Mesendoderm (in vitro differentiated cells): ENCODE data around the gene C10orf53.
A peak's percentile ranks its signal among the peaks of the same experiment; 100 is the strongest.

Experiments
- DNase-seq: peaks from one replicate; pipeline ENCODE4 v3.0.0; 2013
- H2AK5ac ChIP-seq: 2 replicates; pipeline ENCODE4 v1.6.1; 2013; ENCODE audit warnings: low read length, inconsistent platforms
- H2BK120ac ChIP-seq: 2 replicates; pipeline ENCODE4 v1.6.1; 2013; ENCODE audit warnings: low read depth, mild to moderate bottlenecking, low read length, moderate library complexity, mixed read lengths
- H2BK15ac ChIP-seq: replicated peaks from 2 replicates; pipeline ENCODE4 v1.6.1; 2013; ENCODE audit warnings: low read depth, mild to moderate bottlenecking, moderate library complexity
- H2BK5ac ChIP-seq: 2 replicates; pipeline ENCODE4 v1.6.1; 2013; ENCODE audit warnings: low read length, inconsistent platforms
- H3K18ac ChIP-seq: 2 replicates; pipeline ENCODE4 v1.6.1; 2013; ENCODE audit warnings: mild to moderate bottlenecking, low read length, mixed read lengths
- H3K23ac ChIP-seq: one replicate; pipeline ENCODE4 v1.6.1; 2013; ENCODE audit warnings: low read length
- H3K27ac ChIP-seq: 2 replicates; pipeline ENCODE4 v1.5.1; 2013; ENCODE audit warnings: low read depth, mild to moderate bottlenecking, inconsistent platforms, low read length, moderate library complexity
- H3K27me3 ChIP-seq: 2 replicates; pipeline ENCODE4 v1.6.1; 2013; ENCODE audit warnings: low read length, control low read depth, mild to moderate bottlenecking, inconsistent platforms; ENCODE audit not compliant: insufficient read depth, poor library complexity
- H3K36me3 ChIP-seq: 2 replicates; pipeline ENCODE4 v1.6.1; 2013; ENCODE audit warnings: low read length, inconsistent platforms; ENCODE audit not compliant: control insufficient read depth, insufficient read depth
- H3K4ac ChIP-seq: one replicate; pipeline ENCODE4 v1.6.1; 2013; ENCODE audit warnings: low read depth, mild to moderate bottlenecking, low read length, moderate library complexity
- H3K4me1 ChIP-seq: 2 replicates; pipeline ENCODE4 v1.6.1; 2013; ENCODE audit warnings: low read depth, low read length, inconsistent platforms; ENCODE audit not compliant: control insufficient read depth
- H3K4me2 ChIP-seq: 2 replicates; pipeline ENCODE4 v1.6.1; 2013; ENCODE audit warnings: low read length
- H3K4me3 ChIP-seq: 2 replicates; pipeline ENCODE4 v1.5.1; 2013; ENCODE audit warnings: mild to moderate bottlenecking, low read length
- H3K56ac ChIP-seq: one replicate; pipeline ENCODE4 v1.6.1; 2013; ENCODE audit warnings: low read length
- H3K79me1 ChIP-seq: 2 replicates; pipeline ENCODE4 v1.6.1; 2013; ENCODE audit warnings: low read length, inconsistent platforms
- H3K79me2 ChIP-seq: 2 replicates; pipeline ENCODE4 v1.6.1; 2013; ENCODE audit warnings: mild to moderate bottlenecking, low read length; ENCODE audit not compliant: control insufficient read depth, insufficient read depth
- H3K9ac ChIP-seq: 2 replicates; pipeline ENCODE4 v1.6.1; 2013; ENCODE audit warnings: low read length, inconsistent platforms
- H4K5ac ChIP-seq: one replicate; pipeline ENCODE4 v1.6.1; 2013; ENCODE audit warnings: low read length
- H4K8ac ChIP-seq: one replicate; pipeline ENCODE4 v1.6.1; 2013; ENCODE audit warnings: low read depth, mild to moderate bottlenecking, control low read depth, low read length, moderate library complexity
- WGBS: extraction: QIAGEN DNeasy Blood & Tissue Kit; methylation state at CpG from one replicate; pipeline ENCODE4 v1.1.7; 2013; ENCODE audit warnings: low lambda C conversion rate, missing lambda C conversion rate; ENCODE audit not compliant: insufficient coverage; ENCODE audit errors: extremely low coverage; 5-methylcytosine and 5-hydroxymethylcytosine counted together

C10orf53 gene

GRCh38 chr10:49694466-49694865 lies 15.0 kb downstream of the C10orf53 start:
- Histone ChIP-seq H3K9ac (no peak overlapping the region), H4K5ac (no peak overlapping the region), H3K79me1 (no peaks in the 10 kb centered on the region), H3K56ac (no peak overlapping the region), H3K4me2 (no peak overlapping the region), H2BK5ac (no peak overlapping the region), H3K36me3 (no peaks in the 10 kb centered on the region), H3K79me2 (no peaks in the 10 kb centered on the region), H3K4me1 (no peaks in the 10 kb centered on the region), H3K23ac (no peak overlapping the region), H3K27me3 (peaks cover 26% of the 10 kb centered on the region), H2BK15ac (no peak overlapping the region), H3K18ac (no peak overlapping the region), H4K8ac (no peak overlapping the region), H3K27ac (no peak overlapping the region), H2BK120ac (no peak overlapping the region), H3K4me3 (no peak overlapping the region), H2AK5ac (no peak overlapping the region), H3K4ac (no peak overlapping the region)
- no CpG with 5 or more reads among the region's 6 CpGs for WGBS
- DNase-seq = no peak

GRCh38 chr10:49696311-49696710 lies 16.9 kb downstream of the C10orf53 start:
- Histone ChIP-seq H2BK5ac (no peak overlapping the region), H3K4me1 (no peaks in the 10 kb centered on the region), H3K4me3 (no peak overlapping the region), H3K4me2 (no peak overlapping the region), H3K4ac (no peak overlapping the region), H4K8ac (no peak overlapping the region), H4K5ac (no peak overlapping the region), H3K79me1 (no peaks in the 10 kb centered on the region), H3K79me2 (no peaks in the 10 kb centered on the region), H3K27ac (no peak overlapping the region), H3K27me3 (peaks cover 12% of the 10 kb centered on the region), H3K9ac (no peak overlapping the region), H2BK15ac (no peak overlapping the region), H3K36me3 (no peaks in the 10 kb centered on the region), H3K23ac (no peak overlapping the region), H2AK5ac (no peak overlapping the region), H3K56ac (no peak overlapping the region), H3K18ac (no peak overlapping the region), H2BK120ac (no peak overlapping the region)
- no peak for DNase-seq
- no CpG with 5 or more reads among the region's 7 CpGs for WGBS

GRCh38 chr10:49698679-49699078 lies 19.2 kb downstream of the C10orf53 start:
- Histone ChIP-seq H2AK5ac (no peak overlapping the region), H3K79me2 (no peaks in the 10 kb centered on the region)

GRCh38 chr10:49700211-49700610 lies 20.8 kb downstream of the C10orf53 start:
- no peak overlapping the region for H4K8ac ChIP-seq
- H2BK5ac ChIP-seq = no peak overlapping the region
- no peak overlapping the region for H3K27ac ChIP-seq
- no peaks in the 10 kb centered on the region for H3K79me1 ChIP-seq
- no peak overlapping the region for H3K4me3 ChIP-seq
- H2BK15ac ChIP-seq = no peak overlapping the region
- H3K18ac ChIP-seq = no peak overlapping the region
- H3K36me3 ChIP-seq = no peaks in the 10 kb centered on the region
- no peak overlapping the region for H2BK120ac ChIP-seq
- H3K4me2 ChIP-seq = no peak overlapping the region
- H2AK5ac ChIP-seq = no peak overlapping the region
- H4K5ac ChIP-seq = no peak overlapping the region
- H3K79me2 ChIP-seq = no peaks in the 10 kb centered on the region
- H3K4me1 ChIP-seq = no peaks in the 10 kb centered on the region
- H3K23ac ChIP-seq = no peak overlapping the region
- no CpG with 5 or more reads among the region's 3 CpGs for WGBS
- no peak overlapping the region for H3K4ac ChIP-seq
- DNase-seq = no peak
- H3K56ac ChIP-seq = no peak overlapping the region
- H3K9ac ChIP-seq = no peak overlapping the region
- no peaks in the 10 kb centered on the region for H3K27me3 ChIP-seq

More at GRCh38 chr10:49698679-49699078, 19.2 kb downstream of the C10orf53 start:
- Histone ChIP-seq H3K56ac (no peak overlapping the region), H2BK120ac (no peak overlapping the region), H3K18ac (no peak overlapping the region), H3K27ac (no peak overlapping the region), H3K23ac (no peak overlapping the region), H3K9ac (no peak overlapping the region), H3K4ac (no peak overlapping the region), H3K4me1 (no peaks in the 10 kb centered on the region), H3K36me3 (no peaks in the 10 kb centered on the region), H3K27me3 (peaks cover 5% of the 10 kb centered on the region), H3K79me1 (no peaks in the 10 kb centered on the region), H2BK5ac (no peak overlapping the region), H4K5ac (no peak overlapping the region), H3K4me3 (no peak overlapping the region), H2BK15ac (no peak overlapping the region), H4K8ac (no peak overlapping the region), H3K4me2 (no peak overlapping the region)
- no peak for DNase-seq
- no CpG with 5 or more reads among the region's 9 CpGs for WGBS

GRCh38 chr10:49700997-49701396 lies 21.5 kb downstream of the C10orf53 start:
- H3K9ac ChIP-seq = no peak overlapping the region
- peak; percentile 66 for DNase-seq
- H2BK15ac ChIP-seq = no peak overlapping the region
- no peak overlapping the region for H3K56ac ChIP-seq
- no peaks in the 10 kb centered on the region for H3K79me2 ChIP-seq
- H3K18ac ChIP-seq = no peak overlapping the region
- H3K79me1 ChIP-seq = no peaks in the 10 kb centered on the region
- no peak overlapping the region for H3K27ac ChIP-seq
- no CpG with 5 or more reads among the region's 3 CpGs for WGBS
- no peak overlapping the region for H3K23ac ChIP-seq
- H2BK5ac ChIP-seq = no peak overlapping the region
- no peaks in the 10 kb centered on the region for H3K36me3 ChIP-seq
- H2AK5ac ChIP-seq = no peak overlapping the region
- H4K8ac ChIP-seq = no peak overlapping the region
- H3K4me2 ChIP-seq = no peak overlapping the region
- H3K27me3 ChIP-seq = no peaks in the 10 kb centered on the region
- H3K4ac ChIP-seq = no peak overlapping the region
- H4K5ac ChIP-seq = no peak overlapping the region
- no peak overlapping the region for H3K4me3 ChIP-seq
- no peak overlapping the region for H2BK120ac ChIP-seq
- no peaks in the 10 kb centered on the region for H3K4me1 ChIP-seq

- Histone ChIP-seq H3K4me1 (no peaks in the 10 kb centered on the region), H4K5ac (no peak overlapping the region), H3K36me3 (no peaks in the 10 kb centered on the region), H3K56ac (no peak overlapping the region), H3K27me3 (no peaks in the 10 kb centered on the region), H3K4ac (no peak overlapping the region), H3K4me2 (no peak overlapping the region), H3K4me3 (no peak overlapping the region), H2AK5ac (no peak overlapping the region), H3K79me2 (no peaks in the 10 kb centered on the region), H3K27ac (no peak overlapping the region), H3K9ac (no peak overlapping the region), H2BK15ac (no peak overlapping the region), H3K79me1 (no peaks in the 10 kb centered on the region), H2BK120ac (no peak overlapping the region), H4K8ac (no peak overlapping the region), H3K23ac (no peak overlapping the region), H2BK5ac (no peak overlapping the region), H3K18ac (no peak overlapping the region)
- DNase-seq = no peak
- no CpG with 5 or more reads among the region's 3 CpGs for WGBS
These were observed 28.1 kb downstream of the C10orf53 start for GRCh38 chr10:49707585-49707984.
